Breast epithelium (tissue), 4 donors: ENCODE measurements around the gene SOCS3. TPM values are rescaled to one million over a fixed set of nuclear protein-coding genes. Genes with fewer than 3 reads are reported as not detected.

Experiments used
- DNase-seq, 2 donors: peaks; one replicate each; pipeline ENCODE4 v3.0.0-alpha.2; 2019; ENCODE audit warnings: low spot score in 2 of 2
- H3K27ac ChIP-seq, 2 donors: fragments of 200-600 bp; sonication (generic) in 1 of 2; one replicate each; pipeline ENCODE4 v1.5.1; 2016 to 2019; ENCODE audit warnings: mild to moderate bottlenecking in 1 of 2
- H3K27me3 ChIP-seq, 2 donors: fragments of 200-600 bp; sonication (generic) in 1 of 2; one replicate each; pipeline versions ENCODE4 v1.5.1 to v1.6.0; 2017 to 2019; ENCODE audit warnings: control low read depth in 1 of 2, mild to moderate bottlenecking in 1 of 2
- H3K36me3 ChIP-seq: fragments of 200-600 bp; one replicate; pipeline ENCODE4 v1.5.1; 2019
- H3K4me1 ChIP-seq, 2 donors: fragments of 200-600 bp; sonication (generic); one replicate each; pipeline ENCODE4 v1.5.1; 2016 to 2019; ENCODE audit warnings: control low read depth in 1 of 2
- H3K4me3 ChIP-seq, 3 donors: fragments of 200-600 bp; sonication (generic); 1 replicate in 2 of 3; 2 replicates in 1 of 3; pipeline ENCODE4 v1.5.1; 2016 to 2019; ENCODE audit warnings: mild to moderate bottlenecking in 3 of 3, moderate library complexity in 2 of 3
- H3K9me3 ChIP-seq, 2 donors: fragments of 200-600 bp; sonication (generic) in 1 of 2; one replicate each; pipeline ENCODE4 v1.5.1; 2016 to 2019; ENCODE audit warnings: control low read depth in 1 of 2
- CTCF ChIP-seq, 3 donors: fragments of 450-650 bp; IDR thresholded peaks; one replicate each; pipeline ENCODE4 v1.5.1; 2016 to 2017; ENCODE audit warnings: antibody characterized with exemption in 3 of 3, mild to moderate bottlenecking in 3 of 3, moderate library complexity in 3 of 3
- POLR2A ChIP-seq: fragments of 450-650 bp; IDR thresholded peaks from one replicate; pipeline ENCODE4 v1.6.1; 2016; ENCODE audit warnings: antibody characterized with exemption, mild to moderate bottlenecking, moderate library complexity
- POLR2AphosphoS5 ChIP-seq, 3 donors: sonication (generic); formaldehyde crosslinking; IDR thresholded peaks; one replicate each; pipeline ENCODE4 v1.6.1; 2017; ENCODE audit warnings: antibody characterized with exemption in 3 of 3
- intact Hi-C: fragments of 100-400 bp; cut with DNase I; formaldehyde crosslinking; loops from one replicate; pipeline ENCODE4 v1.15.1; 2023; ENCODE audit warnings: low total_unique reads
- total RNA-seq, 3 donors: library from RNA; depleted of rRNA; stranded (reverse); fragments of >200 nt; gene quantifications; one replicate each; pipeline ENCODE4 v1.1.0, GENCODE V29; 2016

The SOCS3 gene
- total RNA-seq, 3 donors from 2014 or later, result 58.1 to 190 (median 76.4) TPM

- DNase-seq, result no peak
- no peaks in the 10 kb centered on the region for H3K27me3 ChIP-seq
- no peaks in the 10 kb centered on the region for H3K36me3 ChIP-seq
- TF ChIP-seq POLR2A, result no peak
- no peak for TF ChIP-seq POLR2AphosphoS5 (IDR thresholded peaks at IDR 0.05)
- TF ChIP-seq CTCF (IDR thresholded peaks at IDR 0.05), result no peak
- H3K4me3 ChIP-seq, result no peak overlapping the region
- peak overlapping the region; percentile 58 to 74 for H3K27ac ChIP-seq
- peaks cover 14% of the 10 kb centered on the region in 2 donors for H3K4me1 ChIP-seq
- intact Hi-C loops, result no loop called here
- H3K9me3 ChIP-seq, result no peaks in the 10 kb centered on the region
These were observed 9.1 kb upstream of the SOCS3 start for GRCh38 chr17:78368854-78369495.

GRCh38 chr17:78368348-78368747, 8.5 kb upstream of the SOCS3 start:
- Histone ChIP-seq H3K4me1 (peaks cover 14% of the 10 kb centered on the region in 2 donors), H3K4me3 (no peak overlapping the region), H3K27me3 (no peaks in the 10 kb centered on the region), H3K27ac (peak overlapping the region in 1 of 2 donors; percentile 5), H3K36me3 (no peaks in the 10 kb centered on the region), H3K9me3 (no peaks in the 10 kb centered on the region)
- intact Hi-C loops, result no loop called here
- no peak for DNase-seq
- TF ChIP-seq POLR2A (no peak), POLR2AphosphoS5 (IDR thresholded peaks at IDR 0.05) (no peak), CTCF (IDR thresholded peaks at IDR 0.05) (no peak)

GRCh38 chr17:78367193-78367592, 7.3 kb upstream of the SOCS3 start:
- H3K27ac ChIP-seq, result peak overlapping the region in 1 of 2 donors; percentile 32
- H3K4me1 ChIP-seq, result peaks cover 14% of the 10 kb centered on the region in 2 donors
- H3K36me3 ChIP-seq, result no peaks in the 10 kb centered on the region
- DNase-seq, result no peak
- no peaks in the 10 kb centered on the region for H3K27me3 ChIP-seq
- intact Hi-C loops, result no loop called here
- TF ChIP-seq POLR2A (no peak), POLR2AphosphoS5 (IDR thresholded peaks at IDR 0.05) (no peak), CTCF (IDR thresholded peaks at IDR 0.05) (no peak)
- no peak overlapping the region for H3K4me3 ChIP-seq
- H3K9me3 ChIP-seq, result no peaks in the 10 kb centered on the region

GRCh38 chr17:78366109-78366848, 6.4 kb upstream of the SOCS3 start:
- DNase-seq, result no peak
- no peaks in the 10 kb centered on the region for H3K36me3 ChIP-seq
- H3K4me3 ChIP-seq, result peak overlapping the region in 1 of 3 donors; percentile 28
- no peaks in the 10 kb centered on the region for H3K9me3 ChIP-seq
- H3K27me3 ChIP-seq, result no peaks in the 10 kb centered on the region
- intact Hi-C loops, result no loop called here
- TF ChIP-seq POLR2AphosphoS5 (IDR thresholded peaks at IDR 0.05) (peak in 1 of 3 donors; percentile 17), CTCF (IDR thresholded peaks at IDR 0.05) (no peak), POLR2A (no peak)
- peak overlapping the region; percentile 83 to 93 for H3K27ac ChIP-seq
- H3K4me1 ChIP-seq, result peaks cover 14% of the 10 kb centered on the region in 2 donors

- intact Hi-C loops, result no loop called here
- peak in 1 of 2 donors; percentile 70 for DNase-seq
- TF ChIP-seq CTCF (IDR thresholded peaks at IDR 0.05) (no peak), POLR2A (no peak), POLR2AphosphoS5 (IDR thresholded peaks at IDR 0.05) (no peak)
- Histone ChIP-seq H3K27ac (peak overlapping the region; percentile 83 to 93), H3K4me3 (peak overlapping the region in 1 of 3 donors; percentile 28), H3K27me3 (no peaks in the 10 kb centered on the region), H3K36me3 (no peaks in the 10 kb centered on the region), H3K9me3 (no peaks in the 10 kb centered on the region), H3K4me1 (peaks cover 14% of the 10 kb centered on the region in 2 donors)
These were observed 5.8 kb upstream of the SOCS3 start for GRCh38 chr17:78365561-78366108.
